GM18867 (cell line): ENCODE data around the gene NACC2.

Experiments
- ATAC-seq: cut with Tn5 transposase; IDR thresholded peaks from one replicate; pipeline ENCODE4 v1.9.1; 2021; ENCODE audit warnings: mild to moderate bottlenecking, moderate library complexity; ENCODE audit not compliant: unreplicated experiment

The NACC2 gene

DNA sequence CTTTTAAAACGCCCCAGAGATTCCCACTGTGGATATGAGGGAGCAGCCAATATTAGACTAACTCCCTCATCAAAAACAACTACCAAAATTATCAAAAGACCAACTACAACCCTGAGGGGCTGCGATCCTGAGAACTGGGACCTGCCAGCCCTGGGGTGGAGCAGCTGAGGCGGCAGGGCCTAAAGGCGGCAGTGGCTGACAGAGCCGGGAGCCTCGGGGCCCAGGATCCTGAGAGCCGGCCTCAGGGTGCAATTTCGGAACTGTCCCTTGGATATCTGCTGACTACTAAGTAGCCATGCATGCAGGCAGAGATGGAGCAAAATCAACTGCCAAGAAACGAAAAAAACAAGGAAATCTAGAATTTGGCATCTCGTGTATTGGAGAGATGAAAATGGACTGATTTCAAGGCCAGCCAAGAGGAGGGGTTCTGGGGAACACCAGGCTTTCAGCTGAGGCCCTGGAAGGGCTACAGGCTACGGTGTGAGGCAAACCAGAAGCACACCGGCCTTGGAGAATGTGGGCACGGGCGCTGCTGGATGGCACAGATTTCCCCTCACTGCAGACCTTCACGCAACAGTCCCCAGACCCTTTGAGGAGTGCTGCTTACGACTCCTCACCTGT, 70.3 kb downstream of the NACC2 start:
- ATAC-seq = no peak

DNA sequence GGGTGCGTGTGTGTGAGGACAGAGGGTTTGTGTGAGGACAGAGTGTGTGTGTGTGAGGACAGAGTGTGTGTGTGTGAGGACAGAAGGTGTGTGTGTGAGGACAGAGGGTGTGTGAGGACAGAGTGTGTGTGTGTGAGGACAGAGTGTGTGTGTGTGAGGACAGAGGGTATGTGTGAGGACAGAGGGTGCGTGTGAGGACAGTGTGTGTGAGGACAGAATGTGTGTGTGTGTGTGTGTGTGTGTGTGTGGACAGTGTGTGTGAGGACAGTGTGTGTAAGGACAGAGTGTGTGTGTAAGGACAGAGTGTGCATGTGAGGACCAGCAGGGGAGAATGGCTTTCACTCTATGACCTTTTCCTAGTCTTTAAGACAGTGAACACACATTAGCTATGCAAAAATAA, 70.8 kb downstream of the NACC2 start:
- no peak for ATAC-seq

DNA sequence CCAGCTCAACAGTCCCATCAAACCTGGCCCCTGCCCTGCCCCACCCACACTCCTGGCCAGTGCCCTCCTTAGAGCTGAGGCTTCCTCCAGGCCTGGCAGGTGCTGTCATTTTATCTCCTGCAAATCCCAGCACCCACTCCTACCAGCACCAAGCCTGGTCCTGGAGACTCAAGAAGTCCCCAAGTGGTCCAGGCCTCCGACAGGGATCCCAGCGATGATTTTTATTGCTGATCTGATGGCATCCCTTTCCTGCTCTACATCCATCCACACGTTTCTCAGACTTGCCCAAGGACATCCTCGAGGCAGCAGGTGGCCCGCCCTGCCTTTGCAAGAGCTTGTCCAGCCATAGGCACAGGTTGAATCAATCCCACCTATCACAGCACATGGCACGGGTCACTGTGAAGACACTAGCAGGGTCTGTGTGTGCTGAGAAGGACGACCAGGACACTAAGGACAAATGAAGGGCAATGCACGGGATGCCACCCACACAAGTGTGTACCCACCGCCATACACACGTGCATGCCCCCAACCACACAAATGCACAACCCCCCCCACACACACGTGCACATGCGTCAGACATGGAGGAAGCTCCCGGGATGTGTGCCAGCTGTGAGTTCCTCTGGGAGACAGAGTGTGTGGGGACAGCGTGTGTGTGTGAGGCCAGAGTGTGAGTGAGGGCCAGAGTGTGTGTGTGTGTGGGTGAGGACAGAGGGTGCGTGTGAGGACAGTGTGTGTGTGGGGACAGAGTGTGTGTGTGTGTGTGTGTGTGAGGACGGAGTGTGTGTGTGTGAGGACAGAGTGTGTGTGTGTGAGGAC, 71.5 kb downstream of the NACC2 start:
- no peak for ATAC-seq

DNA sequence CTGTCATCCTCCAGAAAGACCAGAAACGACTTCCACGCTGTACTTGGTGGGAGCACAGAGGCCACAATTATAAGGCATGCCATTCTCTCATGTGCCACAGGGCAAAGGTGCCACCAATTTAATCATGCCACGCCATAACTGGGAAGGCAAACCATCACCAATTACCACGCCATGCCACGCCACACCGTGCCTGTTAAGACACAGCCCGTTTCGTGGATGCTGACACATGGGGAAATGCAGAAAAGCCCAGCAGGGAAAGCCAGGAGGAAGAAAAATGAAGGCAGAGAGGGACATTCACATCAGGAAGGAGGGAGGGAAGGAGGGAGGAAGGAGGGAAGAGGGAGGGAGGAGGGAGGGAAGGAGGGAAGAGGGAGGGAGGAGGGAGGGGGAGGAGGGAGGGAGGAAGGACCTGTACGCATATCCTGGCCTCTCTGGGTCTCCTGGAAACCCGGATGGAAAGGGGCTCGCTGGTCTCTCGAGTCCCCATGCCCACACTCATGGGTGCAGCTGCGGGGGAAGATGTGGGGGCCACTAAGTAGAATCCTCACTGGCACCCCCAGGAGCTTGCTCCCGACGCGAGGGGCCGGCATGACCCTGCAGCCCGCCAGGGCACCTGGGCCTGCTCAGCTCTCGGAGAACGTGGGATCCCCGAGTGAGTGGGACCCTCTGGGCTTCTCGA, 72.2 kb downstream of the NACC2 start:
- ATAC-seq = no peak

DNA sequence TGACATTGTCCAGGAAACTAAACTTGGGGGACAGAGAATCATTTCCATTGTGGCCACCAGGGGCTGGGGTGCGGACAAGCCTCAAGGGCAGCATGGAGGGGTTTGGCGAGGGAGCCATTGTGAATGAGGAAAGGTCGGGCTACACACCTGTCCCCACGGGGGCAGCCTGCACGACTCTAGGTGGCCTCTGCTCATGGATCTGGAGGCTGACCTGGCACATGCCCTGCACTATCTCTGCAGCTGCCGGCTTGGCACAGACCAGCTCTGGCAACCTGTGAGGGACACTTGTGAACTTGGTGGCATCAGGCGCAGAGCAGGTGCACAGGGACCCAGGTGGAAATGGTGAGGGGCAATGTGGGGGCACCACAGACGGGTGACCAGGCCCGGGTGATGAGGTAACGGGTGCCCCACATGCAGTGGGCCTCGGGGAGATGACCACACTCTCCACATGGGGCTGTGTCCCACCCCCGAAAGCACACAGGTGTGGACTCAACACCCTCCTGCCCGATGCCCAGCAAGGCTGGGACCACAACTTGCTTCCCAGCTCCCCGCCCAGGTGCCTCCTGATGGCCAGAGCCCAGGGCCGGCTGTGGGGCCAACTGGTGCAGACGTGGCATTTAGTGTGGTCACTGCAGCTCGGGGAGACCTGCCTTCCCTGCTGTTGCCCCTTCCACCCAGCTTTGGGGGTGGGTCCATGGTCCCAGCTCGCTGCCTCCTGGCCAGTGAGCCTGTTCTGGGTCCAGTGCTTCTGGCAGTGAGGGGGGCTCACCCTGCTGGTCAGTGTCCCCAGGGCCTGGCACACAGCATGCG, 73.0 kb downstream of the NACC2 start:
- no peak for ATAC-seq

DNA sequence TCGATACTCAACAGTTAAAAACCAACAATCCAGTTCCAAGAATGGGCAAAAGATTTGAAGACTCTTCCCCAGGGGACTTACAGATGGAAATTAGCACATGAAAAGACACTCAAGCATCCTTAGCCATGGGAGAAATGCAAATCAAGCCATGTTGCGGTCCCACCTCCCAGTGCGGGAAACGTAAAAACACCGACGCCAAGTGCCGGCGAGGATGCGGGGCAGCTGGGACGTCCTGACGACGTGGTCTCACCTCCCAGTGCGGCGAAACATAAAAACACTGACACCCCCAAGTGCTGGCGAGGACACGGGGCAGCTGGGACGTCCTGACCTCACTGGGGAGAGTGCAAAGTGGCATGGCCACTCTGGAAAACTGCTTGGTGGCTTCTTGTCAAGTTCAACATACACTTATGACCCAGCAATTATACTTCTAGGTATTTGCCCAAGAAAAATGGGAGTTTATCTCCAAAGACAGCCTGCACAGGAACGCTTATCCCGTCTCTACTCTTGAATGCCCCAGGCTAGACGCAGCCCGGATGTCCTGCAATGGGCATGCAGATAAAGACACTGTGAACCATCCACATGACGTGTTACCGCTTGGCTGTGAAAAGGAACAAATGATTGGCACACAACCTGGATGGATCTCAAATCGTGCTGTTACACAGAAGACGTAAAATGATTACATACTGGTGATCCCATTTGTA, 73.8 kb downstream of the NACC2 start:
- ATAC-seq = no peak

DNA sequence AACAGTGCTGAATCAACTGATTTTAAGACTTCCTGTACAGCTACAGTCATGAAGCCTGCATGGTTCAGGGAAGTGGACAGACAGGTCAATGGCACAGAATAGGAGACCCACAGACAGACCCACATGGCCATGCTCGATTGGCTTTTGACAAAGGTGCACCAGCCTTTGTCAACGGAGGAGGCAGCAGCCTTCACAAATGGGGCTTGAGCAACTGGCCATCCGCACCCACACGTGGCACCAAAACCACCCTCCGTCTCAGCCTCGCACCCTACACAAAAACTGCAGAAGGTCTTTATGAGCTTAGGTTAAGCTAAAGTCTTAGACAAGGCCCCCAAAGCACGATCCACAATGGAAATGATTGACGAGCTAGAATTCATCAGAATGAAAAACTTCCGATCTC, 74.4 kb downstream of the NACC2 start:
- no peak for ATAC-seq

DNA sequence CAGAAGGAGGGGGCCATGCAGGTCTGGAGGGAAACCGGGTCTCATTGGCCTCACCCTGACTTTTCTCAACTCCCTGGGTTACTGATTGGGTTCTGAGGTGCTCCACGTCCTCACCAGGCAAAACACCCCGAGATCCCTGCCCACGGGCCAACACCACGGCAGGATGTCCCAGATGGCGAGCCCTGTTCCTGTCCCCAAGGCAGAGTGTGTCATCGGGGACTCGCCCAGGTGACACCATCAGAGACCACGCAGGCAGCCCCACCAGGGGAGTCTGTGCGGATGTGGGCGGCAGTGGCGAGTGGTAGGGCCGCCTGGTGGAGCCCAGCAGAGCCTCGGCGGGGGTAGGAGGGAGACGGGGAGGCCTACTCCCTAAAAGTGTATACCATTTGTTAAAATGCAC, 74.9 kb downstream of the NACC2 start:
- no peak for ATAC-seq

DNA sequence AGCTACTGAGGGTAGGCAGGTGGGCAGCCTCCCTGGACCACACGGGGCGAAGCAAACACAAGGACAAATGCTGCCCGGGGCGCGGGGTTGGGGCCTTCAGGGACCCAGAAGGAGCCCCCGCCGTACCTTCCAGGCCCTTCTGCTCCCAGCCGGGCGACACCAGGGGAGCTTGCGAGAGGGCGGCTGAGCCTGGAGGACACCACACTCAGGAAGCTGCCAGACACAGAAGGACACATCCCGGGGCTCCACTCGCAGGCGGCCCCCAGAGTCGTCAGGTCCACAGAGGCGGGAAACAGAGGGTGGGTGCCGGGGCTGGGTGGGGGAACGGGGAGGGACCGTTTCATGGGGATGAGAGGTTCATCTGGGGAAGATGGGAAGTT, 75.4 kb downstream of the NACC2 start:
- ATAC-seq = no peak

DNA sequence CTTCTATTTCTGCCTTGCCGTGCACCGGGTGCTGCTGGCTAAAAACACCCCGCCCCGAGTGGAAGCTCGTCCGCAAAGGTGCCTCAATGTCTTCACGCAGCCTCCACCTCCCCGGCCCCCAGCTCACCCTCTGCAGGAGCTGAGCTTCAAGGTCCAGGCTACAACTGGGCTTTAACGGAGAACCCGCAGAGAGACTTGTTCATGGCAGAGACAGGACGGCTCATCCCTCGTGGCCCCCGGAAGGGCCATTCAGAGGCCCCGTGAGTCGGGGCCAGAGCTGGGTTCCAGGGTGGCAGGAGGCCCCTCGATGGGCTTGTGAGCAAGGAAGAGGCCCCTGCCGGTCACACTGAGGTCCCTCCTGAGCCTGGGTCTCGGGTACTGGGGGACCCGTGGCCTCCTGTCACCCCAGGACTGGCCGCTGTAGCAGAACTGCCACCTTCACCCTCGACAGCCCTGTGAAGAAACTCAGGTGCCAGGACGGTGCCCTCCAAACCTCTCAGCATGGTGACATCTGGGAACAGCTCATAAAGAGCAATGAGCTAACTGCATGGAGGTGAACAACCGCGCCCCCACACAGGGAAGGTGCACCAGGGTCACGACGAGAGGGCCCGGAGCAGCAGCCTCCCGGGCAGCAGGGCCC, 75.9 kb downstream of the NACC2 start:
- no peak for ATAC-seq

DNA sequence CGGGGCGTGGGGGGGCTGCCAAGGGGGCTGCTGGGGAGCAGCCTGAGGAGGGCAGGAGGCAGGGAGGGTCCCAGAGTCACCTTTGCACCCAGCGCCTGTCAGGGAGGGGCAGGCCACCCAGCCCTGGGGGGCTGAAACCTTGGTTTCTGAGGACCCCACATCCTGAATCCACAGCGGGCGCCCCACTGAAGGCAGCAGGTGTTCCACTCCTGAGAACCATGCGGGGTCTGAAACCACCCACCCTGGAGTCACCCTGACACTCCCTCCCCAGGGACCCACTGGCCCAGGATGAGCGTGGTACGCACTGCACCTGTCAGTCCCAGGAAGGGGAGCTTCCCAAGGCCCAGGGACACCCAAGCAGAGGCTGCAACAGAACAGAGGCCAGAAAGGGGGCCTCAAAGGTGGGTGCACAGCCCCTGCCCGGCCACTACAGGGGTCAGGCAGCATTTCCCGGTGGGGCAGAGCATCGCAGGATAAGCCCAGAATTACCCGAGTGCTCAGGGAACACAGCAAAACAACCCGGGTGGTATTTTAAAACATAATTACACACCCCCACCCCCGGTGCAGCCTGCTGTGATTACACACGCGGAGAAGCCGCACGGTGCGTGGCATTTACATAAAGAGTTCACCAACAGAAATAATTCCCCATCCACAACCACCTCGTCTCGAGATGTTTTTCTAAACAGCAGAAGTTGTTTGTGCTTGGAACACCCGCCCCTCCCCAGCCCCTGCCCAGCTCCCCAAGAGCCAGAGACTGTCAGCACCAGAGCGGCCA, 76.6 kb downstream of the NACC2 start:
- no peak for ATAC-seq

DNA sequence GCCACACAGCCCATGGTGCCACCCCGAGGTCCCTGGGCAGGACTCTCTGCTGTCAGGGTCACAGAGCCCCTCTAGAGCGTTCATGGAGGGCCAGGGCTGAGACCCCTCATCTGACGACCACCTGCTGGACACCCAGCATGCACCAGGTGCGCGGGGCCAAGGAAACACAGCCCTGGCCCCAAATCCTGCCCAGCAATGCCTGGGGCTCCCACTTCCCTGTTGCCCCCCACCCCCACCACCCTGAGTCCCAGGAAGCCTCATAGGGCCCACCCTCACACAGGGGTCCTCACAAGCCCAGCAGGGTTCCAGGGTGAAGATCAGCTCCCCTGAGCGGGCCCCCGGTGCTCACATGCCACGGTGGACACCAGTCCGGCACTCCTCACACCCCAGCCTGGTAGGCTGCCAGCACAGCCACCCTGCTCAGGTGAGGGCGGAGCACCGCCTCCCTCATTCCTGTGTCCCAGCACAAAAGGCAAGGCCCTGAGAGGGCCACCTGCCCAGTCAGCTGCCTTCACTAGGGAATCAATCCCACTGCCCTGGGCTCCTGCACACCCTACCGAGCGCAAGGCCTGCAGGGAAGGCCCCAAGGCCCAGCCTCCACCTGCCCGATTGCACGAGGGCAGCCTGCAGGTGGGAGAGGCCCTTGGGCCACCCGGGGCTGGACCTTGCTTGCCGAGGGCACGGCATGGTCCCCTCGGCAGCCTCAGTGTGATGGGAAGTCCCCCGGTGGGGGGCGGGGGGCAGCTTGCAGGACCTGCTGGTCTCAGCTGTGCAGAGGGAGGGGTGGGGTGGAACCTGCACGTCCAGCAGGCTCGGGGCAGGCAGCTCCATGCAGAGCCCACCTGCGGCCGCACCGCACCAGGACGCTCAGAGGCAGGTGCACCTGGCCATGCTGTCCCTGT, 77.5 kb downstream of the NACC2 start:
- no peak for ATAC-seq

DNA sequence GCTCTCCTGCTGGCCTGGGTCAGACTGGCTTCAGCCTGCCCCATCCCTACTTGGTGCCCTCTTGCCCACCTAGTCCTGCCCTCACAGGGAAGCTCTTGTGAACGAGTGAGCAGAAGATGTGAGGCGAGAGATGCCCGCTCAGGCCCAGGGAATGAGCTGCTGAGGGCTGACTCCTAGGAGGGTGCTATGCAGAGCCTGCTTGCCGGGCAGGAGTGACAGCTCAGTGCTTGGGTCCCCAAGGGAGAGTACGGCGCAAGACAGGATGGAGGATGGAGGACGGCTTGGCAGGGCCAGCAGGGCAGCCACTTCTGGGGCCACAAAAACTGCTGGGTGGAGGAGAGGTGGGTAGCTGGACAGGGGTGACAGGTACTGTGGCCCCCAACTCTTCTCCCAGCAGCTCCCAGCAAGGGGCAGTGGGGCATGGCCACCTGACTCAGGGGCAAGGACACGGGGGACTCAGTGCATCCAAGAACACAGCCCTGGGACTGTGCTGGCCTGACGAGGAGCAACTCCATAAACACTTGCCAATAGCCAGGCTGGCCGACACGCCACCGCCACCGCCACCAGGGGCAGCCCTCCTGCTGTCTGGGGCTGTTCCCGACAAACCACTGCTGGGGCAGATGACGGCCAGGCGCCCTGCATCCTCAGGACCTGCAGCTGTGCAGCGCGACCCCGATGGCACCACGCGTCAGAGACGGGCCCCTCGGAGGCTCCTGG, 78.4 kb downstream of the NACC2 start:
- ATAC-seq = no peak

DNA sequence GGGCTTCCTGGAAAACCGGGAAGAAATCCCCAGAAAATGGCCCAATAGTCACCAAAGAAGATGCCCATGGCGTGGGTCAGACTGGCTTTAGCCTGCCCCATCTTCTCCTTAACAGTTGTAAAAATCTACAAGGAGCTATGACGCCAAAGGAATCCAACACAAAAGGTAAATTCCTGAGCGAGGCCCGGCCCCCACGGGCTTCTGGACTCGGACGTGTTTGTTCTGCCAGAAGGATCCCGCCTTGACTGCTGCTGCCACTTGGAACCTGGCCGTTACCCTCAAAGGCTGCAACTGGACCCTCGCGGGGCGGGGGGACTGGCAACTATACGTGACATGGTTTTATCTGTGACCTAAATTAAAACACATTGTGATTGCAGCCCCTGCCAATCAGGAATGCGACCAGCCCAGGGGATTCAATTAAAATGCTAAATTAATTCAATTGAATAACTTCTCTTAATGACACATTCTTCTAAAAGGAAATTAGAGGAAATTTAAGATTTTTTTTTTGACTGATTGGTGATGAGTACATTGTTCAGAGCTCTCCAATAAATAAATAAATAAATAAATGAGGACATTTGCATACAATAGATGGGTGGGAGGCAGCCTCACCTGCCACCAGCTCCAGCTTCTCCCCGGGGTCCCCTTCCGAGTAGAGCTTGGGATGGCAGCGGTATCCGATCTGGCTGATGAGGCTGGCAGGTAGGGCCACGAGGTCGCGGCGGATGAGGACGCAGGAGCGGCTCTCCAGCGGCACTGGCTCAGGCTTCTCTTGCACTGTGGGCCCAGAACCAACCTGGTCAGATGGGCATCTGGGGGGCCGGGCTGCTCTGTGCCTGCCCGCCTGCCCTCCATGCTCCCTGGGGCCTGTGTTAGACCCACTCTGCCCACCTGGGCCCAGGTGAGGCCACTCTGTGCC, 79.2 kb downstream of the NACC2 start:
- ATAC-seq = no peak

DNA sequence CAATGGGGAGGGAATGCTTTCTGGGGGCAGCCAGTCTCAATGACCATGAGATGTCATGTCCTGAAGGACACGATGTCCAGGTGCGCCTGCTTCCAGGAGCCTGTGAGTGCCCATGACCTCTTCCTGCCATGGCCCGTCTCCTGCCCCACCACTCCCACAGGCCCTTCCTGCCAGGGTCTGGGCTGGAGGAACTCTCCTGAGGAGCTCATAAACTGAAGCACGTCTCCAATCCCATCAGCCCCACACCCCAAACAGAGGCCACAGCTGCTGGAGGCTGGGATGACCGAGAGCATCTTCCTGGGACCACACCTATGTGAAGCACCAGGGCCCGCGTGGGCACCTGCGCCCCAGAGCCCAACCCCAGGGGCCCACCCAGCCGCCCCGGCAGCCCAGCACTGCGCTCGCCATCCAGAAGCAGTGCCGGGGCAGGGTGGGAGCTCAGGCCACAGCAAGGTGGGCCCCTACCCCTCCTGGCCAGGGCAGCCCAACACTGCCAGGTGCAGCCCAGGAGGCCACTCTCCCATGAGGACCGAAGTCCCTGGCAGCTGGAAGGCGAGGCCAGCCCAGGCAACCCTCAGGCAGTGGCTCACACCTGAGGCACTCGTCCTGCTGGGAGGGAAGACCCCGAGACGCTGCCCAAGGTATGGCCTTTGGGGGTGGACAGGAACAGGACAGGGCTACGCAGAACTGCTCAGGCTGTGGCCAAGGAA, 80.0 kb downstream of the NACC2 start:
- no peak for ATAC-seq
